IMR-90 (cell line): Measurements from ENCODE around the gene DHCR24. TPM values are rescaled to one million over a fixed set of nuclear protein-coding genes. Genes with fewer than 3 reads are reported as not detected.

Experiments used
- ATAC-seq: fragments of 200-7000 bp; cut with Tn5 transposase; 2 replicates; pipeline ENCODE4 v1.9.1; 2020; ENCODE audit warnings: low read depth, mild to moderate bottlenecking, moderate library complexity
- BruUV-seq: library from RNA; stranded (reverse); fragments of 400-500 nt; replicated peaks from 2 replicates; lab custom pipeline; 2021; lab: Mats Ljungman, UMichigan
- CTCF ChIA-PET: fragments of 300-600 bp; formaldehyde crosslinking; extraction: SDS; loops from one replicate; lab custom pipeline; 2021; ENCODE audit warnings: antibody characterized with exemption; lab: Yijun Ruan, JAX
- POLR2A ChIA-PET: fragments of 300-600 bp; sonication (Branson Sonifier 250); formaldehyde crosslinking; loops from one replicate; lab custom pipeline; 2022; ENCODE audit warnings: antibody characterized with exemption; ENCODE audit not compliant: unreplicated experiment; lab: Charles Lee
- DNase-seq: peaks from one replicate; pipeline ENCODE4 v3.0.0; 2013
- H2AFZ ChIP-seq: replicated peaks from 2 replicates; pipeline ENCODE3; 2013; ENCODE audit warnings: low read length, mild to moderate bottlenecking; ENCODE audit not compliant: poor library complexity
- H2AK5ac ChIP-seq: 2 replicates; pipeline ENCODE4 v1.6.1; 2013; ENCODE audit warnings: low read depth, low read length, inconsistent platforms
- H2AK9ac ChIP-seq: replicated peaks from 2 replicates; pipeline ENCODE3; 2013; ENCODE audit warnings: mild to moderate bottlenecking, low read depth, low read length, moderate library complexity; ENCODE audit not compliant: poor library complexity
- H2BK120ac ChIP-seq: 2 replicates; pipeline ENCODE4 v1.6.1; 2013; ENCODE audit warnings: low read depth, low read length, inconsistent platforms
- H2BK15ac ChIP-seq: 3 replicates; pipeline ENCODE4 v1.6.1; 2013; ENCODE audit warnings: low read depth, low read length, inconsistent platforms
- H2BK20ac ChIP-seq: 2 replicates; pipeline ENCODE4 v1.6.1; 2013; ENCODE audit warnings: low read depth, mild to moderate bottlenecking, inconsistent platforms, low read length, moderate library complexity
- H2BK5ac ChIP-seq: 2 replicates; pipeline ENCODE4 v1.6.1; 2013; ENCODE audit warnings: mild to moderate bottlenecking, low read depth, low read length, inconsistent platforms; ENCODE audit not compliant: poor library complexity, severe bottlenecking
- H3K14ac ChIP-seq: replicated peaks from 2 replicates; pipeline ENCODE4 v1.6.1; 2013; ENCODE audit warnings: low read depth, low read length, inconsistent platforms
- H3K18ac ChIP-seq: 2 replicates; pipeline ENCODE4 v1.6.1; 2013; ENCODE audit warnings: low read depth, low read length, control low read depth
- H3K23ac ChIP-seq: 2 replicates; pipeline ENCODE4 v1.6.1; 2013; ENCODE audit warnings: low read depth, low read length, inconsistent platforms
- H3K27ac ChIP-seq: 2 replicates; pipeline ENCODE4 v1.5.1; 2013; ENCODE audit warnings: mild to moderate bottlenecking, control low read depth, low read length; ENCODE audit not compliant: insufficient read depth
- H3K27me3 ChIP-seq: 2 replicates; pipeline ENCODE4 v1.6.1; 2013; ENCODE audit warnings: low read length; ENCODE audit not compliant: control insufficient read depth, insufficient read depth
- H3K36me3 ChIP-seq: 2 replicates; pipeline ENCODE4 v1.6.1; 2013; ENCODE audit warnings: low read length, mixed read lengths; ENCODE audit not compliant: control insufficient read depth, insufficient read depth
- H3K4ac ChIP-seq: 2 replicates; pipeline ENCODE4 v1.6.1; 2013; ENCODE audit warnings: low read depth, low read length, inconsistent platforms
- H3K4me1 ChIP-seq: 2 replicates; pipeline ENCODE4 v1.6.1; 2013; ENCODE audit warnings: low read length, mixed read lengths; ENCODE audit not compliant: control insufficient read depth, insufficient read depth
- H3K4me2 ChIP-seq: 2 replicates; pipeline ENCODE4 v1.6.1; 2013; ENCODE audit warnings: low read depth, mild to moderate bottlenecking, control low read depth, low read length, moderate library complexity
- H3K4me3 ChIP-seq: 2 replicates; pipeline ENCODE4 v1.5.1; 2013; ENCODE audit warnings: low read depth, mild to moderate bottlenecking, control low read depth, low read length, moderate library complexity; ENCODE audit not compliant: insufficient read depth
- H3K56ac ChIP-seq: 2 replicates; pipeline ENCODE4 v1.6.1; 2013; ENCODE audit warnings: low read length, inconsistent platforms; ENCODE audit not compliant: insufficient read depth; ENCODE audit errors: extremely low read depth
- H3K79me1 ChIP-seq, 2 experiments: 2 replicates each; pipeline ENCODE4 v1.6.1; 2013; ENCODE audit warnings: low read length in 2 of 2, inconsistent platforms in 1 of 2, low read depth in 1 of 2
- H3K9ac ChIP-seq: 2 replicates; pipeline ENCODE4 v1.6.1; 2013; ENCODE audit warnings: low read depth, low read length, control low read depth
- H3K9me1 ChIP-seq: 2 replicates; pipeline ENCODE4 v1.6.1; 2013; ENCODE audit warnings: low read length, inconsistent platforms; ENCODE audit not compliant: insufficient read depth
- H3K9me3 ChIP-seq: 2 replicates; pipeline ENCODE4 v1.6.1; 2013; ENCODE audit warnings: low read length; ENCODE audit not compliant: control insufficient read depth, insufficient read depth
- H4K20me1 ChIP-seq: 2 replicates; pipeline ENCODE4 v1.6.1; 2013; ENCODE audit warnings: low read length, inconsistent platforms; ENCODE audit not compliant: insufficient read depth
- H4K5ac ChIP-seq: 2 replicates; pipeline ENCODE4 v1.6.1; 2013; ENCODE audit warnings: mild to moderate bottlenecking, low read depth, low read length, control low read depth
- H4K8ac ChIP-seq, 2 experiments: 2 replicates each; pipeline ENCODE4 v1.6.1; 2013; ENCODE audit warnings: low read depth in 2 of 2, low read length in 2 of 2, control low read depth in 1 of 2, inconsistent platforms in 1 of 2
- H4K91ac ChIP-seq: 2 replicates; pipeline ENCODE4 v1.6.1; 2013; ENCODE audit warnings: low read depth, low read length, inconsistent platforms; ENCODE audit not compliant: insufficient read depth
- BHLHE40 ChIP-seq: fragments of 150-350 bp; IDR thresholded peaks from 2 replicates; pipeline ENCODE4 v1.6.1; 2016; ENCODE audit warnings: mild to moderate bottlenecking, low read depth, low read length
- CEBPB ChIP-seq: IDR thresholded peaks from 2 replicates; pipeline ENCODE4 v1.6.1; 2012; ENCODE audit warnings: low read depth, low read length, improper control_type of control experiment
- MAZ ChIP-seq: IDR thresholded peaks from 2 replicates; pipeline ENCODE4 v1.6.1; 2012; ENCODE audit warnings: low read depth, mild to moderate bottlenecking, low read length, improper control_type of control experiment, moderate library complexity, borderline replicate concordance
- MXI1 ChIP-seq: IDR thresholded peaks from 2 replicates; pipeline ENCODE4 v1.6.1; 2012; ENCODE audit warnings: low read depth, mild to moderate bottlenecking, low read length, moderate library complexity, borderline replicate concordance
- NFE2L2 ChIP-seq: fragments of 150-350 bp; IDR thresholded peaks from 2 replicates; pipeline ENCODE4 v1.6.1; 2016; ENCODE audit warnings: low read depth, mild to moderate bottlenecking, low read length
- RCOR1 ChIP-seq: IDR thresholded peaks from 2 replicates; pipeline ENCODE4 v1.6.1; 2012; ENCODE audit warnings: mild to moderate bottlenecking, low read length, improper control_type of control experiment; ENCODE audit not compliant: insufficient replicate concordance
- WGBS, 2 experiments: methylation state at CpG; one replicate each; pipeline versions ENCODE4 v1.1.5 to v1.1.7; 2013; ENCODE audit warnings: missing lambda C conversion rate in 2 of 2; ENCODE audit not compliant: insufficient read length in 1 of 2; ENCODE audit errors: extremely low coverage in 2 of 2; 5-methylcytosine and 5-hydroxymethylcytosine counted together
- dilution Hi-C: fragments of 300-500 bp; cut with HindIII; formaldehyde crosslinking; loops from one replicate; pipeline ENCODE4 v1.14.3; 2018; ENCODE audit warnings: low sequenced_read_pairs; ENCODE audit not compliant: unreplicated experiment
- in situ Hi-C: fragments of 300-500 bp; cut with MboI; formaldehyde crosslinking; loops from 3 replicates; pipeline ENCODE4 v1.14.3; 2019; ENCODE audit warnings: low sequenced_read_pairs, inconsistent platforms, mixed read lengths
- intact Hi-C: fragments of 100-400 bp; cut with micrococcal nuclease; formaldehyde crosslinking; loops from 2 replicates; pipeline ENCODE4 v1.10.0; 2022
- polyA plus RNA-seq, 3 experiments: library from polyadenylated mRNA; depleted of rRNA; stranded (reverse); fragments of >200 nt; gene quantifications; 2 replicates each; pipeline ENCODE4 v1.2.3, GENCODE V29; 2012; ENCODE audit warnings: low replicate concordance in 1 of 3
- total RNA-seq: library from RNA; depleted of rRNA; stranded (reverse); fragments of >200 nt; gene quantifications from 2 replicates; pipeline ENCODE4 v1.2.3, GENCODE V29; 2012
- TF ChIP-seq, protein P1 (sequence below): fragments of 150-350 bp; IDR thresholded peaks from 2 replicates; pipeline ENCODE4 v1.6.1; 2016; ENCODE audit warnings: low read depth, mild to moderate bottlenecking, low read length, moderate library complexity, borderline replicate concordance

DHCR24 gene
- total and polyA plus RNA-seq, 2 of the 4 experiments (the other 2 are of a cell fraction), result 130 to 194 TPM

DNA sequence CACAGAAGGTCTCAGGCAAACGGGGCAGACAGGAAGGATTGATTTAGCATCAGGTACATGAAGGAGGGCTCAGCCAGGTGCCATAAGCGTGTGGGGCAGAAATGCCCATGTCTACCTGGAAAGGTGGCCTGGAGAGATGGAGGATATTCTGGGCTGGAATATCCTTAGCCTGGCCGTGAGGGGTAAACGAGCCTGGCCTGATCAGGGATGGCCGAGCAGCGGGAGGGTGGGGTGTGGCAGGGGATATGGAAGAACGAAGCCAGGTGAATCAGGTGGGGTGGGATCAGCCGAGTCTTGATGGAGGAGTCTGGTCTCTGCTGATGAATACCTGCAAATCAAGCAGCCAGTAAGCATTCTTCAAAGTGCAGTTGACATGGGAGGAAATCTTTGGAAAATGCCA is 50.4 kb downstream of the DHCR24 start:
- dilution Hi-C loops, result no loop called here
- H2AK9ac ChIP-seq, result no peak overlapping the region
- ChIA-PET POLR2A (no interaction called here), CTCF (no interaction called here)
- no peaks in the 10 kb centered on the region for H3K36me3 ChIP-seq
- no peak overlapping the region for H4K8ac ChIP-seq
- BruUV-seq, result no TSS peak
- no peaks in the 10 kb centered on the region for H3K79me1 ChIP-seq
- 0 out of 2 replicates have a peak, but pooled peaks cover 2% of the 10 kb centered on the region for H3K9me3 ChIP-seq
- H3K23ac ChIP-seq, result no peak overlapping the region
- H2BK120ac ChIP-seq, result no peak overlapping the region
- H3K4me2 ChIP-seq, result no peak overlapping the region
- ATAC-seq (no peak), DNase-seq (no peak)
- no peak overlapping the region for H3K14ac ChIP-seq
- H3K9ac ChIP-seq, result no peak overlapping the region
- no peak overlapping the region for H2BK5ac ChIP-seq
- no peak overlapping the region for H3K56ac ChIP-seq
- no peaks in the 10 kb centered on the region for H3K4me1 ChIP-seq
- no peak overlapping the region for H2AFZ ChIP-seq
- no peak overlapping the region for H3K4ac ChIP-seq
- H3K18ac ChIP-seq, result no peak overlapping the region
- H2AK5ac ChIP-seq, result no peak overlapping the region
- H4K20me1 ChIP-seq, result no peaks in the 10 kb centered on the region
- in situ Hi-C loops, result no loop called here
- intact Hi-C loops, result no loop called here
- H4K5ac ChIP-seq, result no peak overlapping the region
- WGBS, 2 experiments, result 68% methylated on average over 8 of the region's 8 CpGs; no CpG with 5 or more reads in 1 of the 2 experiments
- no peak overlapping the region for H3K4me3 ChIP-seq
- no peak overlapping the region for H2BK15ac ChIP-seq
- peaks cover 38% of the 10 kb centered on the region for H3K27me3 ChIP-seq
- no peak overlapping the region for H2BK20ac ChIP-seq
- H3K27ac ChIP-seq, result no peak overlapping the region
- TF ChIP-seq MXI1 (no peak), RCOR1 (no peak), CEBPB (no peak), NFE2L2 (no peak), MAZ (no peak), BHLHE40 (no peak)
- TF ChIP-seq, protein P1, sequence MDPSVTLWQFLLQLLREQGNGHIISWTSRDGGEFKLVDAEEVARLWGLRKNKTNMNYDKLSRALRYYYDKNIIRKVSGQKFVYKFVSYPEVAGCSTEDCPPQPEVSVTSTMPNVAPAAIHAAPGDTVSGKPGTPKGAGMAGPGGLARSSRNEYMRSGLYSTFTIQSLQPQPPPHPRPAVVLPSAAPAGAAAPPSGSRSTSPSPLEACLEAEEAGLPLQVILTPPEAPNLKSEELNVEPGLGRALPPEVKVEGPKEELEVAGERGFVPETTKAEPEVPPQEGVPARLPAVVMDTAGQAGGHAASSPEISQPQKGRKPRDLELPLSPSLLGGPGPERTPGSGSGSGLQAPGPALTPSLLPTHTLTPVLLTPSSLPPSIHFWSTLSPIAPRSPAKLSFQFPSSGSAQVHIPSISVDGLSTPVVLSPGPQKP, result no peak
- no peak overlapping the region for H4K91ac ChIP-seq
- H3K9me1 ChIP-seq, result no peaks in the 10 kb centered on the region
